Measurements from ENCODE around the gene C2orf78.
A peak's percentile ranks its signal among the peaks of the same experiment; 100 is the strongest.
"Not testable (repeated sequence)": the region's sequence is repeated elsewhere in the genome, so short reads cannot be mapped to it uniquely, and the experiment has no call there.

The C2orf78 gene

DNA sequence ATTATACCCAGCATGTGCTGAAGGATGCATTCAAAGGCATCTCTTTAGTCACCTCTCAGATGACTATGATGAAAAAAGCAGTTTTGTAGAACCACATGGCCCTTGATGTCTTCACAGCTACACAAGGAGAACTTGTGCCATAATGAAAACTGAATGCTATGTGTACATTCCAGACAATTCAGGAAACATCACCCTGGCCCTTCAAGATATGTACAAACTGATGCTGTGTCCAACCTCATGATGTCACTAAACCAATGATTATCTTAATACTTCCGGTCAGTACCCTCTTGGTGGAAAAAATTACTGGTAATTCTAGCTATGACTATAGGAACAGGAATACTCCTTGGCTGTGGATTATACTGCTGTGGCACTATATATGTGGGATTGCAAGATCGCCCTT lies 24.1 kb upstream of the C2orf78 start:
- Histone ChIP-seq H3K4me3 (ENCODE audit: low read length) (no peak overlapping the region), H3K27ac (ENCODE audit: low read length) (no peak overlapping the region), H3K36me3 (ENCODE audit: control insufficient read depth, insufficient read depth, low read length) (peaks cover 3% of the 10 kb centered on the region; the same call in 1 of the 2 replicates), H3K27me3 (ENCODE audit: control insufficient read depth, insufficient read depth, low read length) (0 out of 2 replicates have a peak, but pooled peaks cover 1% of the 10 kb centered on the region), H3K4me1 (ENCODE audit: control insufficient read depth, insufficient read depth, low read length) (no peaks in the 10 kb centered on the region), H3K9me3 (ENCODE audit: control insufficient read depth, insufficient read depth, low read length) (no peaks in the 10 kb centered on the region; the same call in none of the 2 replicates)
- WGBS (ENCODE audit: insufficient coverage, insufficient read length) = no CpG with 5 or more reads among the region's 2 CpGs
- no peak for DNase-seq (ENCODE audit: low read depth, low spot score)

DNA sequence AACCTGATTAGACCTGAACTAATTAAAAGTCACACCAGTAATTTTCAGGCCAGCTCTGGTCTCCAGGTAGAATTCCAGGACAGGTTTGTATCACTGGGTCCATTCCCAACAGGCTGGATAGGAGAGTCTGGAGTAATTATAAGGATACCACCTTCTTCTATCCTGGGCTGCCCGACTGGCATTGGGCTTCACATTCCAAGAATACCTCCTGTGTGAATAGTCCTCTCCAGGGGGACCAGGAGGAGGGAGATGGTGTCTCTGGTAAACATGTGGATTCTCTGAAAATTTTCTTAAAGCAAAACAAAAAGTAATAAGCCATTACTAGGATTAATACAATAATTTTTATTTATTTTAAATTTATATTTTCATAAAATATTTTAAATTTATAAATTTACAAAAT lies 21.4 kb upstream of the C2orf78 start:
- no peak overlapping the region for H3K27ac ChIP-seq (ENCODE audit: low read length)
- H3K9me3 ChIP-seq (ENCODE audit: control insufficient read depth, insufficient read depth, low read length) = no peaks in the 10 kb centered on the region
- no CpG with 5 or more reads among the region's 1 CpG for WGBS (ENCODE audit: insufficient coverage, insufficient read length)
- no peak overlapping the region for H3K4me3 ChIP-seq (ENCODE audit: low read length)
- no peaks in the 10 kb centered on the region for H3K4me1 ChIP-seq (ENCODE audit: control insufficient read depth, insufficient read depth, low read length)
- no peaks in the 10 kb centered on the region for H3K27me3 ChIP-seq (ENCODE audit: control insufficient read depth, insufficient read depth, low read length)
- peaks cover 2% of the 10 kb centered on the region; the same call in 1 of the 2 replicates for H3K36me3 ChIP-seq (ENCODE audit: control insufficient read depth, insufficient read depth, low read length)
- DNase-seq (ENCODE audit: low read depth, low spot score) = no peak

DNA sequence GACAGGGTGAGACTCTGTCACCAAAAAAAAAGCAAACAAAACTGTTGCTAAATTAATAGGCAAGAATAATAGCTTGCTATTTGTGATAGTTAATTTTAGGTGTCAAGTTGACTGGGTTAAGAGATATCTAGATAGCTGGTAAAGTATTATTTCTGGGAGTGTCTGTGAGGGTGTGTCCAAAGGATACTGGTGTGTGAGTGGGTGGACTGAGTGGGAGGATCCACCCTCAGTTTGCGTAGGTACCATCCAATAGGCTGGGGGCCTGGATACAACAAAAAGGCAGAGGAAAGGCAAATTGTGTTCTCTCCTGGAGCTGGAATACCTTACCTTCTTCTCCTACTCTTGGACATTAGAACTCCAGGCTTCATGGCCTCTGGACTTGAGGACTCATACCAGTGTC lies 19.0 kb upstream of the C2orf78 start:
- no CpG with 5 or more reads among the region's 1 CpG for whole genome bisulfite sequencing (ENCODE audit: insufficient coverage, insufficient read length)

DNA sequence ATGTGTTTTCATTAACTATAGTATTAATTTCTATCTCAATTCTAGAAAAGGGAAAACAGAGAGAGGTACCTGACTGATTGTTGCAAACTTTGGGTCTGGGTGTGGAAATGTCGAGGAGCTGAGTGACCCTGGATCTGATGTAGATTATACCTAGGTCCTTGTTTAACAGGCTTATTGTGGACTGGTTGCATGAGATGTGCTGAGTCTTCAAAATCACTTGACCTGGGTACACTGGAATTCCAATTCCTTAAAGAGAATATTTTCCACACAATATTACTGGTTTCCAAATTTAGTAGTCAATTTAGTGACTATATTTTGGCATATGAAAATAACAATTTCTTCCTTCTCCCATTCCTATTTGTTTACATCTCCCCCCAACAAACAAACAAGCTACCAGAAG lies 17.6 kb upstream of the C2orf78 start:
- H3K4me3 ChIP-seq (ENCODE audit: low read length) = no peak overlapping the region
- no peak for DNase-seq (ENCODE audit: low read depth, low spot score)
- no CpG with 5 or more reads among the region's 1 CpG for WGBS (ENCODE audit: insufficient coverage, insufficient read length)

More for the DNA sequence above, 19.0 kb upstream of the C2orf78 start:
- Histone ChIP-seq H3K27ac (ENCODE audit: low read length) (no peak overlapping the region), H3K27me3 (ENCODE audit: control insufficient read depth, insufficient read depth, low read length) (no peaks in the 10 kb centered on the region), H3K36me3 (ENCODE audit: control insufficient read depth, insufficient read depth, low read length) (peaks cover 2% of the 10 kb centered on the region; the same call in 1 of the 2 replicates), H3K9me3 (ENCODE audit: control insufficient read depth, insufficient read depth, low read length) (no peaks in the 10 kb centered on the region), H3K4me1 (ENCODE audit: control insufficient read depth, insufficient read depth, low read length) (no peaks in the 10 kb centered on the region), H3K4me3 (ENCODE audit: low read length) (no peak overlapping the region)
- no peak for DNase-seq (ENCODE audit: low read depth, low spot score)

DNA sequence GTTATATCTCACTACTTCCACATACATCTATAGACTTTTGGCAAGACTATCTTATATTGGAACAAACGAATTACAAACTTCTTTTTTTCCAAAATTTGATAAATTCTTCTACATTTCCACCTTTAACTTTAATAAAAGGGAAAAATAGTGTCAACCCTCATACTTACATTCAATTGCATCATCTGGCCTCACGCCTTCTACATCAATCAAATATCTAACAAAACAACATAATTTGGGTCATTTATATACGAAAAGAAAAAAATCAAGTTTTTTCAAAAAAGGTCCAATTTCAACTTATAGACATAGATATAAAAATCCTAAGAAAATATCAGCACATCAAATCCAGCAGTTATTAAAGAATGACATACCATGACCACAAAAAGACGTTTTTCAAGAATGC lies 17.0 kb upstream of the C2orf78 start:
- H3K4me1 ChIP-seq (ENCODE audit: control insufficient read depth, insufficient read depth, low read length) = no peaks in the 10 kb centered on the region
- H3K27ac ChIP-seq (ENCODE audit: low read length) = no peak overlapping the region
- no peak for DNase-seq (ENCODE audit: low read depth, low spot score)
- no peaks in the 10 kb centered on the region for H3K27me3 ChIP-seq (ENCODE audit: control insufficient read depth, insufficient read depth, low read length)
- H3K36me3 ChIP-seq (ENCODE audit: control insufficient read depth, insufficient read depth, low read length) = peaks cover 2% of the 10 kb centered on the region; the same call in 1 of the 2 replicates
- no peak overlapping the region for H3K4me3 ChIP-seq (ENCODE audit: low read length)
- WGBS (ENCODE audit: insufficient coverage, insufficient read length) = 100% methylated on average over 3 of the region's 4 CpGs
- H3K9me3 ChIP-seq (ENCODE audit: control insufficient read depth, insufficient read depth, low read length) = no peaks in the 10 kb centered on the region

More for the DNA sequence above, 17.6 kb upstream of the C2orf78 start:
- H3K27ac ChIP-seq (ENCODE audit: low read length) = no peak overlapping the region
- no peaks in the 10 kb centered on the region for H3K9me3 ChIP-seq (ENCODE audit: control insufficient read depth, insufficient read depth, low read length)
- H3K36me3 ChIP-seq (ENCODE audit: control insufficient read depth, insufficient read depth, low read length) = peaks cover 2% of the 10 kb centered on the region; the same call in 1 of the 2 replicates
- no peaks in the 10 kb centered on the region for H3K4me1 ChIP-seq (ENCODE audit: control insufficient read depth, insufficient read depth, low read length)
- H3K27me3 ChIP-seq (ENCODE audit: control insufficient read depth, insufficient read depth, low read length) = no peaks in the 10 kb centered on the region

DNA sequence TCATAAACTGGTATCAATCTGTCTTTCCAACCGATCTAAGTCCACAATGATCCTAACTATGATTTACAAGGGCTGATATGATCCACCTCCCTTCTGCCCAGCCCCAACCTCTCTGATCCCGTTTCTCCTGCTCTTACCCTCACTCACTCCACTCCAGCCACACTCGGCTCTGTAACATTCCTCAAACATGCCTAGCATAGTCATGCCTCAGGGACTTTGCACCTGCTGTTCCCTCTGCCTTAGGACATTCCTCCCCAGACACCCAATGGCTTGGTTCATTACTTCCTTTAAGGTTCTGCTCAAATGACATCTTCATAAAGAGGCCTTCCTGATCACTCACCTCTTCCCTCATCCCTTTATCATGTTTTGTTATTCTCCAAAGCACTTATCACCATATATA lies 13.3 kb upstream of the C2orf78 start:
- Histone ChIP-seq H3K36me3 (ENCODE audit: control insufficient read depth, insufficient read depth, low read length) (no peaks in the 10 kb centered on the region; the same call in 1 of the 2 replicates), H3K4me3 (ENCODE audit: low read length) (no peak overlapping the region), H3K27me3 (ENCODE audit: control insufficient read depth, insufficient read depth, low read length) (no peaks in the 10 kb centered on the region), H3K4me1 (ENCODE audit: control insufficient read depth, insufficient read depth, low read length) (no peaks in the 10 kb centered on the region), H3K9me3 (ENCODE audit: control insufficient read depth, insufficient read depth, low read length) (no peaks in the 10 kb centered on the region), H3K27ac (ENCODE audit: low read length) (no peak overlapping the region)
- no peak for DNase-seq (ENCODE audit: low read depth, low spot score)
- WGBS (ENCODE audit: insufficient coverage, insufficient read length) = no CpG with 5 or more reads among the region's 3 CpGs

DNA sequence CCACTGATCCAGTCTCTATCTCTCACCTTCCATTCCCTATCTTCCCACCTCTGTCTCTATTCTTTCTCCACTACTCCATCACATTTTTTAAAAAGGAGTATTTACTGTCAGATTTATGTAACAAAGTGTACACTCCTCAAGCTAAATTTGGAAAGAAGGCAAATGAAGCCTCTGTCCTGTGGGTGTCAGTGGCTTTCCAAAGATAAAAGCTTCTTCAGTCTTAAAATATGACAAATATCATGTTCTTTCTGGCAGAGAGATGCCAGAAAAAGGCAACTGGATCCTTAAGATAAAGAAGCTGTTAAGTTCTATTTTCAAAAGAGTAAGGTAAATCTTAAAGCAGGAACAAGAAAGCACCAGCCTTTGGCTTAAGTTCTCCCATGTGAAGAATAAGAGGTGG lies 11.2 kb upstream of the C2orf78 start:
- H3K27ac ChIP-seq (ENCODE audit: low read length) = no peak overlapping the region
- no peaks in the 10 kb centered on the region for H3K4me1 ChIP-seq (ENCODE audit: control insufficient read depth, insufficient read depth, low read length)
- H3K36me3 ChIP-seq (ENCODE audit: control insufficient read depth, insufficient read depth, low read length) = no peaks in the 10 kb centered on the region
- no peaks in the 10 kb centered on the region for H3K27me3 ChIP-seq (ENCODE audit: control insufficient read depth, insufficient read depth, low read length)
- DNase-seq (ENCODE audit: low read depth, low spot score) = no peak
- no peaks in the 10 kb centered on the region for H3K9me3 ChIP-seq (ENCODE audit: control insufficient read depth, insufficient read depth, low read length)
- no peak overlapping the region for H3K4me3 ChIP-seq (ENCODE audit: low read length)

DNA sequence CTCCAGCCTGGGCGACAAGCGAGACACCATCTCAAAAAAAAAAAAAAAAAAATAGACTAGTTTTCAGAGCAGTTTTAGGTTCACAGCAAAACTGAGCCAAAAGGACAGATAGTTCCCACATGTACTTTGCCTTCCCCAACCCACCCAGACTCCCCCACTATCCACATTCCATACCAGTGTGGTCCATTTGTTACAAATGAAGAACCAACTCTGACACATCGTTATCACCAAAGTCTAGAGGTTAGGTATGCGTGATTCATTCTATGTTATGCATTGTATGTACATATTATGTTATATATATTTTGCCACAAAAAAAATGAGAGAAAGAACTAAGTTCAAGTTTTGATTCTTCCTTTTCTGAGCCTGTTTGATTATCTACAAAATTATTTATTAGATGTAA lies 7.6 kb upstream of the C2orf78 start:
- Histone ChIP-seq H3K36me3 (ENCODE audit: control insufficient read depth, insufficient read depth, low read length) (no peaks in the 10 kb centered on the region), H3K4me3 (ENCODE audit: low read length) (no peak overlapping the region), H3K27me3 (ENCODE audit: control insufficient read depth, insufficient read depth, low read length) (no peaks in the 10 kb centered on the region), H3K27ac (ENCODE audit: low read length) (no peak overlapping the region), H3K4me1 (ENCODE audit: control insufficient read depth, insufficient read depth, low read length) (no peaks in the 10 kb centered on the region), H3K9me3 (ENCODE audit: control insufficient read depth, insufficient read depth, low read length) (no peaks in the 10 kb centered on the region)
- no peak for DNase-seq (ENCODE audit: low read depth, low spot score)
- no CpG with 5 or more reads among the region's 4 CpGs for WGBS (ENCODE audit: insufficient coverage, insufficient read length)

DNA sequence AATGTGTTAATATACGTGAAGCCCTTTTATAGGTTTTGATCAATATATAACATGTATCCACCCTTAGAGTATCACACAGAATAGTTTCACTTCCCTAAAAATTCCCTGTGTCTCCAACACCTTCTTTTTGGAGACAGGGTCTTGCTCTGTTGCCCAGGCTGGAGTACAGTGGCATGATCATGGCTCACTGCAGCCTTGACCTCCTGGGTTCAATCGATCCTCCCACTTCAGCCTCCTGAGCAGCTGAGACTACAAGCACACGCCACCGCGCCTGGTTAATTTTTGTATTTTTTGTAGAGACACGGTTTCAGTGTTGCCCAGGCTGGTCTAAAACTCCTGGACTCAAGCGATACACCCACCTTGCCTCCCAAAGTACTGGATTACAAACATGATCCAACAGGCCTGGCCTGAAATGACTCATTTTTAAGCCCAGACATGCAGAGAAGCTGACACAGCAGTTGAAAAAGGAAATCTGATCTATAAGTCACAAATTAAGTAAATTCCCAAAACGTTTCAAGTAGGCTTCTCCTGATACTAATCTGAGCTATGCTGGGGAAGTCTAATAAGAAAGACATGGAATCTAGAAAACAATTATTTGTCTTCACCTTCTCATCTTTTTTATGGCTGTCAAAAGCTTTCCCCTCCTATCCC lies 7.0 kb upstream of the C2orf78 start:
- no peak overlapping the region for H3K4me3 ChIP-seq (ENCODE audit: low read length)
- H3K4me1 ChIP-seq (ENCODE audit: control insufficient read depth, insufficient read depth, low read length) = no peaks in the 10 kb centered on the region
- H3K36me3 ChIP-seq (ENCODE audit: control insufficient read depth, insufficient read depth, low read length) = no peaks in the 10 kb centered on the region
- H3K9me3 ChIP-seq (ENCODE audit: control insufficient read depth, insufficient read depth, low read length) = no peaks in the 10 kb centered on the region
- no peak for DNase-seq (ENCODE audit: low read depth, low spot score)
- H3K27ac ChIP-seq (ENCODE audit: low read length) = no peak overlapping the region
- H3K27me3 ChIP-seq (ENCODE audit: control insufficient read depth, insufficient read depth, low read length) = no peaks in the 10 kb centered on the region
- WGBS (ENCODE audit: insufficient coverage, insufficient read length) = no CpG with 5 or more reads among the region's 8 CpGs

DNA sequence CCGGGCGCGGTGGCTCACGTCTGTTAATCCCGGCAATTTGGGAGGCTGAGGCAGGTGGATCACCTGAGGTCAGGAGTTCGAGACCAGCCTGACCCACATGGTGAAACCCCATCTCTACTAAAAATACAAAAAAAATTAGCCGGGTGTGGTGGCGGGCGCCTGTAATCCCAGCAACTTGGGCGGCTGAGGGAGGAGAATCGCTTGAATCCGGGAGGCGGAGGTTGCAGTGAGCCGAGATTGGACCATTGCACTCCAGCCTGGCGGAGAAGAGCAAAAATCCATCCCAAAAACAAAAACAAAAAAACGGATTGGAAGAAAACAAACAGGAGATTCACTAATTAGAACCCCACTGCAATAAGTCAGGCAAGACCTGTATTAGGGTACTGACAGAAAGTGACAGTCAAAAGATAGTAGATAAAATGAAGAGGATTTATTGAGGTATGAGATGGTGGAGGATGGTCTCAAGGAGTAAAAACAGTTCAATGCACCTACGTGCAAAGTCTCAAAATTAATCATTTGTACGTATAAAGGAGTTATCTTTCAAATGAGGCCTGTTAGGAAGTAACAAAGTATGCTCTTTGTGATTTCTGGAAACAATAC lies 5.0 kb upstream of the C2orf78 start:
- H3K4me3 ChIP-seq (ENCODE audit: low read length) = peak overlapping the region; percentile 84; the same call in 1 of the 2 replicates
- H3K9me3 ChIP-seq (ENCODE audit: control insufficient read depth, insufficient read depth, low read length); DNase-seq (ENCODE audit: low read depth, low spot score); H3K27ac ChIP-seq (ENCODE audit: low read length); H3K4me1 ChIP-seq (ENCODE audit: control insufficient read depth, insufficient read depth, low read length); H3K27me3 ChIP-seq (ENCODE audit: control insufficient read depth, insufficient read depth, low read length); H3K36me3 ChIP-seq (ENCODE audit: control insufficient read depth, insufficient read depth, low read length): not testable (repeated sequence)
- WGBS (ENCODE audit: insufficient coverage, insufficient read length) = no CpG with 5 or more reads among the region's 18 CpGs

Data from iPS DF 6.9 (cell line).